GM12892 (cell line): ENCODE results near the gene QSER1.
A peak's percentile ranks its signal among the peaks of the same experiment; 100 is the strongest.
"Not testable (repeated sequence)": the region's sequence is repeated elsewhere in the genome, so short reads cannot be mapped to it uniquely, and the experiment has no call there.

ENCODE experiments used
- DNase-seq: peaks from one replicate; pipeline ENCODE4 v3.0.0; 2011; ENCODE audit not compliant: insufficient read length
- FAIRE-seq: peaks from 2 replicates; lab custom pipeline; 2011; peaks lifted over from hg19 to GRCh38; lab: Jason Lieb, UNC
- POLR2A ChIP-seq: IDR thresholded peaks from 2 replicates; pipeline ENCODE4 v1.6.1; 2011; ENCODE audit warnings: low read depth, low read length, control low read depth
- POLR2AphosphoS5 ChIP-seq: IDR thresholded peaks from 2 replicates; pipeline ENCODE4 v1.6.1; 2011; ENCODE audit warnings: low read depth, low read length, control low read depth
- TAF1 ChIP-seq: IDR thresholded peaks from 2 replicates; pipeline ENCODE4 v1.6.1; 2011; ENCODE audit warnings: low read depth, mild to moderate bottlenecking, control low read depth, low read length, borderline replicate concordance

The QSER1 gene

GRCh38 chr11:32916361-32916760 is 23.8 kb downstream of the QSER1 start:
- TF ChIP-seq POLR2AphosphoS5 (no peak), POLR2A (no peak)
- FAIRE-seq (peak; percentile 68), DNase-seq (no peak)

GRCh38 chr11:32916994-32917393 is 24.4 kb downstream of the QSER1 start:
- TF ChIP-seq TAF1 (no peak), POLR2AphosphoS5 (no peak), POLR2A (no peak)

GRCh38 chr11:32918427-32918826 is 25.8 kb downstream of the QSER1 start:
- DNase-seq (no peak), FAIRE-seq (no peak)
- TF ChIP-seq POLR2A (no peak), TAF1 (no peak), POLR2AphosphoS5 (no peak)

More at GRCh38 chr11:32916994-32917393, 24.4 kb downstream of the QSER1 start:
- FAIRE-seq = no peak
- no peak for DNase-seq

GRCh38 chr11:32919338-32919737 is 26.7 kb downstream of the QSER1 start:
- DNase-seq (no peak), FAIRE-seq (no peak)
- TF ChIP-seq POLR2AphosphoS5 = no peak
- TF ChIP-seq POLR2A = no peak
- no peak for TF ChIP-seq TAF1

- no peak for TF ChIP-seq POLR2A
- no peak for TF ChIP-seq POLR2AphosphoS5
- no peak for TF ChIP-seq TAF1
- FAIRE-seq = no peak
- no peak for DNase-seq
Measured at GRCh38 chr11:32920570-32920969, 28.0 kb downstream of the QSER1 start.

- no peak for FAIRE-seq
- TF ChIP-seq TAF1 = no peak
- no peak for TF ChIP-seq POLR2AphosphoS5
- no peak for TF ChIP-seq POLR2A
- no peak for DNase-seq
Measured at GRCh38 chr11:32921204-32921603, 28.6 kb downstream of the QSER1 start.

- DNase-seq (no peak), FAIRE-seq (no peak)
- no peak for TF ChIP-seq POLR2AphosphoS5
- no peak for TF ChIP-seq TAF1
- TF ChIP-seq POLR2A = no peak
Measured at GRCh38 chr11:32931606-32932005, 39.0 kb downstream of the QSER1 start.

- no peak for FAIRE-seq
- no peak for DNase-seq
Measured at GRCh38 chr11:32932196-32932595, 39.6 kb downstream of the QSER1 start.

GRCh38 chr11:32935462-32936029 is 42.9 kb downstream of the QSER1 start:
- no peak for DNase-seq
- TF ChIP-seq TAF1 (no peak), POLR2A (no peak), POLR2AphosphoS5 (no peak)
- peak; percentile 53 for FAIRE-seq

More at GRCh38 chr11:32932196-32932595, 39.6 kb downstream of the QSER1 start:
- no peak for TF ChIP-seq POLR2A
- no peak for TF ChIP-seq POLR2AphosphoS5
- no peak for TF ChIP-seq TAF1

- not testable (repeated sequence) for FAIRE-seq, DNase-seq
Measured at GRCh38 chr11:32936178-32936577, 43.6 kb downstream of the QSER1 start.

GRCh38 chr11:32937283-32937682 is 44.7 kb downstream of the QSER1 start:
- FAIRE-seq, DNase-seq: not testable (repeated sequence)

- TF ChIP-seq TAF1 (no peak), POLR2A (no peak), POLR2AphosphoS5 (no peak)
- FAIRE-seq = peak; percentile 80
Measured at GRCh38 chr11:32939046-32939445, 46.4 kb downstream of the QSER1 start.

GRCh38 chr11:32939866-32940265 is 47.3 kb downstream of the QSER1 start:
- FAIRE-seq (no peak), DNase-seq (no peak)
- no peak for TF ChIP-seq TAF1
- no peak for TF ChIP-seq POLR2A
- TF ChIP-seq POLR2AphosphoS5 = no peak

More at GRCh38 chr11:32939046-32939445, 46.4 kb downstream of the QSER1 start:
- no peak for DNase-seq
